Neuron (in vitro differentiated cells): ENCODE measurements around the gene HEXD.

Experiments
- H2AFZ ChIP-seq: one replicate; pipeline ENCODE4 v1.6.1; 2013; ENCODE audit warnings: low read depth, mild to moderate bottlenecking, inconsistent platforms, low read length, moderate library complexity
- H3K27me3 ChIP-seq: one replicate; pipeline ENCODE4 v1.6.1; 2013; ENCODE audit warnings: low read length; ENCODE audit not compliant: insufficient read depth
- H3K36me3 ChIP-seq: one replicate; pipeline ENCODE4 v1.6.1; 2013; ENCODE audit warnings: low read length; ENCODE audit not compliant: insufficient read depth
- H3K4me1 ChIP-seq: one replicate; pipeline ENCODE4 v1.6.1; 2013; ENCODE audit warnings: low read length; ENCODE audit not compliant: insufficient read depth
- H3K4me3 ChIP-seq: 2 replicates; pipeline ENCODE4 v1.5.1; 2013; ENCODE audit warnings: mild to moderate bottlenecking, low read length, moderate library complexity
- H3K9me3 ChIP-seq: one replicate; pipeline ENCODE4 v1.6.1; 2013; ENCODE audit warnings: low read length

Gene HEXD

GRCh38 chr17:82386881-82387704 is 31.1 kb upstream of the HEXD start:
- Histone ChIP-seq H3K36me3 (peaks cover 8% of the 10 kb centered on the region), H3K27me3 (no peaks in the 10 kb centered on the region), H3K4me1 (peaks cover 23% of the 10 kb centered on the region), H3K4me3 (no peak overlapping the region), H2AFZ (no peak overlapping the region), H3K9me3 (no peaks in the 10 kb centered on the region)

GRCh38 chr17:82387705-82388106 is 30.4 kb upstream of the HEXD start:
- peaks cover 14% of the 10 kb centered on the region for H3K36me3 ChIP-seq
- peaks cover 23% of the 10 kb centered on the region for H3K4me1 ChIP-seq
- H3K27me3 ChIP-seq, result no peaks in the 10 kb centered on the region
- no peak overlapping the region for H3K4me3 ChIP-seq
- H2AFZ ChIP-seq, result no peak overlapping the region
- H3K9me3 ChIP-seq, result no peaks in the 10 kb centered on the region

- no peaks in the 10 kb centered on the region for H3K9me3 ChIP-seq
- no peak overlapping the region for H3K4me3 ChIP-seq
- peaks cover 23% of the 10 kb centered on the region for H3K4me1 ChIP-seq
- H2AFZ ChIP-seq, result no peak overlapping the region
- H3K27me3 ChIP-seq, result no peaks in the 10 kb centered on the region
- H3K36me3 ChIP-seq, result peaks cover 20% of the 10 kb centered on the region
Measured at GRCh38 chr17:82388223-82388921, 29.8 kb upstream of the HEXD start.

- no peaks in the 10 kb centered on the region for H3K27me3 ChIP-seq
- peaks cover 18% of the 10 kb centered on the region for H3K4me1 ChIP-seq
- H2AFZ ChIP-seq, result no peak overlapping the region
- no peak overlapping the region for H3K4me3 ChIP-seq
- no peaks in the 10 kb centered on the region for H3K9me3 ChIP-seq
- peaks cover 21% of the 10 kb centered on the region for H3K36me3 ChIP-seq
Measured at GRCh38 chr17:82388922-82389283, 29.2 kb upstream of the HEXD start.

GRCh38 chr17:82389379-82389778 is 28.8 kb upstream of the HEXD start:
- Histone ChIP-seq H3K4me1 (peaks cover 17% of the 10 kb centered on the region), H3K27me3 (no peaks in the 10 kb centered on the region), H2AFZ (no peak overlapping the region), H3K4me3 (no peak overlapping the region), H3K9me3 (no peaks in the 10 kb centered on the region), H3K36me3 (peaks cover 24% of the 10 kb centered on the region)

- Histone ChIP-seq H3K9me3 (no peaks in the 10 kb centered on the region), H2AFZ (no peak overlapping the region), H3K4me3 (no peak overlapping the region), H3K36me3 (peaks cover 26% of the 10 kb centered on the region), H3K27me3 (no peaks in the 10 kb centered on the region), H3K4me1 (peaks cover 8% of the 10 kb centered on the region)
Measured at GRCh38 chr17:82390015-82390859, 27.9 kb upstream of the HEXD start.

GRCh38 chr17:82390860-82391435 is 27.2 kb upstream of the HEXD start:
- no peak overlapping the region for H3K4me3 ChIP-seq
- H2AFZ ChIP-seq, result no peak overlapping the region
- peaks cover under 1% of the 10 kb centered on the region for H3K4me1 ChIP-seq
- no peaks in the 10 kb centered on the region for H3K9me3 ChIP-seq
- H3K36me3 ChIP-seq, result peaks cover 26% of the 10 kb centered on the region
- H3K27me3 ChIP-seq, result no peaks in the 10 kb centered on the region

GRCh38 chr17:82391496-82392066 is 26.6 kb upstream of the HEXD start:
- Histone ChIP-seq H3K9me3 (no peaks in the 10 kb centered on the region), H3K27me3 (no peaks in the 10 kb centered on the region), H3K4me1 (no peaks in the 10 kb centered on the region), H2AFZ (no peak overlapping the region), H3K4me3 (no peak overlapping the region), H3K36me3 (peaks cover 26% of the 10 kb centered on the region)

- Histone ChIP-seq H3K36me3 (peaks cover 26% of the 10 kb centered on the region), H3K4me3 (no peak overlapping the region), H3K9me3 (no peaks in the 10 kb centered on the region), H3K4me1 (no peaks in the 10 kb centered on the region), H3K27me3 (no peaks in the 10 kb centered on the region), H2AFZ (no peak overlapping the region)
Measured at GRCh38 chr17:82392209-82392920, 25.8 kb upstream of the HEXD start.

GRCh38 chr17:82392941-82393340 is 25.2 kb upstream of the HEXD start:
- Histone ChIP-seq H3K4me3 (no peak overlapping the region), H3K9me3 (no peaks in the 10 kb centered on the region), H3K27me3 (no peaks in the 10 kb centered on the region), H3K4me1 (no peaks in the 10 kb centered on the region), H2AFZ (no peak overlapping the region), H3K36me3 (peaks cover 26% of the 10 kb centered on the region)

GRCh38 chr17:82394278-82394677 is 23.9 kb upstream of the HEXD start:
- Histone ChIP-seq H2AFZ (no peak overlapping the region), H3K4me1 (no peaks in the 10 kb centered on the region), H3K36me3 (peaks cover 28% of the 10 kb centered on the region), H3K27me3 (no peaks in the 10 kb centered on the region), H3K9me3 (no peaks in the 10 kb centered on the region), H3K4me3 (no peak overlapping the region)
